ENCODE results near the gene FANK1. TPM values are rescaled to one million over a fixed set of nuclear protein-coding genes. Genes with fewer than 3 reads are reported as not detected.
"Not testable (repeated sequence)": the region's sequence is repeated elsewhere in the genome, so short reads cannot be mapped to it uniquely, and the experiment has no call there.

Gene FANK1
- total and polyA plus RNA-seq, 7 experiments from 2014 or later: 0.35 to 0.67 (median 0.37) TPM; not detected in 4

DNA sequence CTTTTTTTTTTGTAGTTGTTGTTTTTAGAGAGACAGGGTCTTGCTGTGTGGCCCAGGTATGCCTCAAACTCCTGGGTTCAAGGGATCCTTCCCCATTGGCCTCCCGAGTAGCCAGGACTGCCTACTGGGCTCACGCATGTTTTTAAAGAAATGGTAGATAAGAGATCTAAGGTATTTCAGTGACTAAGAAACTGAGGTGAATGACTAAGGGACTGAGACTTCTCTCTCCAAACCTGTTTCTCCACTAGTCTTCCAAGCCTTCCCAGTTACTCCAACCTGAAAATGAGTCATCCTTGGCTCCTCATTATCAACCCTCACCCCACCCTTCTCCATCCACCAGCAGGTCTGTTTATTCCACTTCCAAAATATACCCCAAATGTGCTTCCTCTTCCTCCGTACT lies 4.6 kb downstream of the FANK1 start:
- H3K36me3 Mint-ChIP-seq; H3K9me3 ChIP-seq (ENCODE audit: control insufficient read depth in 2 of 3, low read length in 3 of 3); POLR2A ChIA-PET; H3K4me1 Mint-ChIP-seq; H3K36me3 ChIP-seq (ENCODE audit: control insufficient read depth in 2 of 3, insufficient read depth in 3 of 3, low read length in 3 of 3); CTCF ChIA-PET; H3K27ac Mint-ChIP-seq; H3K27me3 ChIP-seq (ENCODE audit: control insufficient read depth in 2 of 2, insufficient read depth in 2 of 2, low read length in 2 of 2); DNase-seq; H3K4me3 ChIP-seq (ENCODE audit: low read length); H3K27ac ChIP-seq (ENCODE audit: low read depth, low read length); ATAC-seq; H3K4me1 ChIP-seq (ENCODE audit: control insufficient read depth in 2 of 2, insufficient read depth in 2 of 2, low read length in 2 of 2); intact Hi-C loops (cut with micrococcal nuclease); H3K4me3 Mint-ChIP-seq: not testable (repeated sequence)
- peaks cover 0 to 18% (median 6%) of the 10 kb centered on the region in 5 donors for H3K27me3 Mint-ChIP-seq
- H3K9me3 Mint-ChIP-seq: peaks cover 0 to 15% (median 3%) of the 10 kb centered on the region in 11 donors

DNA sequence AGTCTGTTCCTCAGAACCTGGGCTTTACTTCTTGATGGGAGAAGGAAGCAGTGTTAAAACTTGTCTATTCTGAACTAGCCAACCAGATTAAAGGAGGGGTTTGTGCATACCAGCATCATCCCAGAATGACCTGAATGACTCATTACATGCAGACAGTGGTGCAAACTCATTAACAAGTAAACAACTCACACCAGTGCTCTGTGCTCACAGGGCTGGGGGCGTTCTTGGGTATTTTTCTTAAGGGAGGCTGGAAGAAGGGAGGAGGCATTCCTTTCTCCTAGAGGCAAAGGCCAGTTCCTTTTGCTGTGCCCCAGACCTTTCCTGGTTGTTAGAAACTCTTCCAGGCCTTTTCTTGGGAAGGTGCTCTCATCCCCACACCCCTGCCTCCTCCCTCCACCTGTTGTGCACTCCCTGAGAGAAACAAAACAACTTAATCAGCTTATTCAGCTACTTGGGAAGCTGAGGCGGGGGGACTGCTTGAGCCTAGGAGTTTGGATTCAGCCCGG lies 6.8 kb downstream of the FANK1 start:
- H3K9me3 Mint-ChIP-seq; H3K36me3 ChIP-seq (ENCODE audit: control insufficient read depth in 2 of 3, insufficient read depth in 3 of 3, low read length in 3 of 3); H3K27ac ChIP-seq (ENCODE audit: low read depth, low read length); H3K36me3 Mint-ChIP-seq; H3K4me1 ChIP-seq (ENCODE audit: control insufficient read depth in 2 of 2, insufficient read depth in 2 of 2, low read length in 2 of 2); DNase-seq; POLR2A ChIA-PET; H3K27ac Mint-ChIP-seq; ATAC-seq; H3K4me1 Mint-ChIP-seq; intact Hi-C loops (cut with micrococcal nuclease); H3K9me3 ChIP-seq (ENCODE audit: control insufficient read depth in 2 of 3, low read length in 3 of 3); H3K4me3 ChIP-seq (ENCODE audit: low read length); H3K4me3 Mint-ChIP-seq; H3K27me3 ChIP-seq (ENCODE audit: control insufficient read depth in 2 of 2, insufficient read depth in 2 of 2, low read length in 2 of 2); CTCF ChIA-PET: not testable (repeated sequence)
- H3K27me3 Mint-ChIP-seq: peaks cover 0 to 11% (median 9%) of the 10 kb centered on the region in 5 donors

- intact Hi-C loops (cut with micrococcal nuclease); H3K27me3 ChIP-seq (ENCODE audit: control insufficient read depth in 2 of 2, insufficient read depth in 2 of 2, low read length in 2 of 2); H3K4me1 ChIP-seq (ENCODE audit: control insufficient read depth in 2 of 2, insufficient read depth in 2 of 2, low read length in 2 of 2); H3K4me1 Mint-ChIP-seq; H3K36me3 ChIP-seq (ENCODE audit: control insufficient read depth in 2 of 3, insufficient read depth in 3 of 3, low read length in 3 of 3); POLR2A ChIA-PET; H3K36me3 Mint-ChIP-seq; H3K9me3 Mint-ChIP-seq; CTCF ChIA-PET; H3K9me3 ChIP-seq (ENCODE audit: control insufficient read depth in 2 of 3, low read length in 3 of 3); H3K27ac ChIP-seq (ENCODE audit: low read depth, low read length); H3K4me3 Mint-ChIP-seq; DNase-seq; H3K4me3 ChIP-seq (ENCODE audit: low read length); ATAC-seq: not testable (repeated sequence)
- Mint-ChIP-seq H3K27me3 (peaks cover 0 to 11% (median 6%) of the 10 kb centered on the region in 5 donors), H3K27ac (peak overlapping the region in 1 of 9 donors; percentile 44)
Measured at GRCh38 chr10:125905069-125905994, 9.0 kb downstream of the FANK1 start.

DNA sequence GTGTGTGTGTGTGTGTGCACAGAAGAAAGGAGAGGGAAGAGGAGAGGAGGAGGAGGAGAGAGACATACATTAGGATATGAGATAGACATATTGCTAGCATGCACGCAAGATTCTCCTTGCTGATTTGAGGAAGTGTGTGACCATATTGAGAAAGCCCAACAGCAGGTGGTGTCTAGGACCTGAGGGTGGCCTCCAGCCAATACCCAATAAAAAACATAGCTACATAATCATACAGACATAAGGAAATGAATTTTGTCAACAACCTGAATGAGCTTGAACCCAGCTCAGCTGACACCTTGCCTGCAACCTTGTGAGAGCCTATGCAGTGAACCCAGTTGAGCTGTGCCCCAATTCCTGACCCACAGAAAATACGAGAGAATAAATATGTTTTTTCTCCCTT lies 11.2 kb downstream of the FANK1 start:
- DNase-seq; POLR2A ChIA-PET; H3K27me3 ChIP-seq (ENCODE audit: control insufficient read depth in 2 of 2, insufficient read depth in 2 of 2, low read length in 2 of 2); H3K36me3 ChIP-seq (ENCODE audit: control insufficient read depth in 2 of 3, insufficient read depth in 3 of 3, low read length in 3 of 3); H3K27me3 Mint-ChIP-seq; H3K4me3 ChIP-seq (ENCODE audit: low read length); H3K4me1 ChIP-seq (ENCODE audit: control insufficient read depth in 2 of 2, insufficient read depth in 2 of 2, low read length in 2 of 2); H3K36me3 Mint-ChIP-seq; H3K4me1 Mint-ChIP-seq; H3K4me3 Mint-ChIP-seq; H3K27ac ChIP-seq (ENCODE audit: low read depth, low read length); H3K9me3 ChIP-seq (ENCODE audit: control insufficient read depth in 2 of 3, low read length in 3 of 3); intact Hi-C loops (cut with micrococcal nuclease); H3K27ac Mint-ChIP-seq; CTCF ChIA-PET; ATAC-seq; H3K9me3 Mint-ChIP-seq: not testable (repeated sequence)

- H3K4me1 Mint-ChIP-seq; H3K27me3 Mint-ChIP-seq; H3K27ac Mint-ChIP-seq; H3K27me3 ChIP-seq (ENCODE audit: control insufficient read depth in 2 of 2, insufficient read depth in 2 of 2, low read length in 2 of 2); ATAC-seq; intact Hi-C loops (cut with micrococcal nuclease); H3K9me3 ChIP-seq (ENCODE audit: control insufficient read depth in 2 of 3, low read length in 3 of 3); H3K36me3 Mint-ChIP-seq; H3K4me3 ChIP-seq (ENCODE audit: low read length); H3K4me1 ChIP-seq (ENCODE audit: control insufficient read depth in 2 of 2, insufficient read depth in 2 of 2, low read length in 2 of 2); DNase-seq; CTCF ChIA-PET; POLR2A ChIA-PET; H3K9me3 Mint-ChIP-seq; H3K27ac ChIP-seq (ENCODE audit: low read depth, low read length); H3K4me3 Mint-ChIP-seq; H3K36me3 ChIP-seq (ENCODE audit: control insufficient read depth in 2 of 3, insufficient read depth in 3 of 3, low read length in 3 of 3): not testable (repeated sequence)
Measured at GRCh38 chr10:125908813-125909212, 12.4 kb downstream of the FANK1 start.

- H3K4me1 Mint-ChIP-seq; H3K4me3 ChIP-seq (ENCODE audit: low read length); H3K36me3 Mint-ChIP-seq; H3K36me3 ChIP-seq (ENCODE audit: control insufficient read depth in 2 of 3, insufficient read depth in 3 of 3, low read length in 3 of 3); H3K27me3 Mint-ChIP-seq; ATAC-seq; CTCF ChIA-PET; H3K9me3 Mint-ChIP-seq; H3K4me3 Mint-ChIP-seq; H3K9me3 ChIP-seq (ENCODE audit: control insufficient read depth in 2 of 3, low read length in 3 of 3); H3K27ac Mint-ChIP-seq; H3K4me1 ChIP-seq (ENCODE audit: control insufficient read depth in 2 of 2, insufficient read depth in 2 of 2, low read length in 2 of 2); H3K27ac ChIP-seq (ENCODE audit: low read depth, low read length); intact Hi-C loops (cut with micrococcal nuclease); H3K27me3 ChIP-seq (ENCODE audit: control insufficient read depth in 2 of 2, insufficient read depth in 2 of 2, low read length in 2 of 2); POLR2A ChIA-PET; DNase-seq: not testable (repeated sequence)
Measured at GRCh38 chr10:125909491-125909890, 13.1 kb downstream of the FANK1 start.

DNA sequence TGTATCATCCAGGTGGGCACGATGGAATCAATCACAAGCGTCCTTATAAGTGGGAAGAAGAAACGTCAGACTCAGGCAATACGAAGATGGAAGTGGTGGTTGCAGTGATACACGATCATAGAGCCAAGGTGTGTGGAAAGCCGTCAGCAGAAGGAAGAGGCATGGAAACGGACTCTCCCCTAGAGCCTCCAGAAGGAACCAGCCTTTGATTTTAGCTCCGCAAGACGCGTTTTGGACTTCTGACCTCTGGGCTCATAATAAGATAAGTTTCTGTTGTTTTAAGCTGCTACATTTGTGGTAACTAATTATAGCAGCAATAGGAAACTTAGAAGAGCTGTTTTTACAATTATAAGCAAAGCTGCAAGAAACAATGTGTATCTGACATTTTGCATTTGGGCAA lies 14.8 kb downstream of the FANK1 start:
- no peak overlapping the region for H3K4me3 Mint-ChIP-seq
- no peaks in the 10 kb centered on the region for H3K4me1 ChIP-seq (ENCODE audit: control insufficient read depth in 2 of 2, insufficient read depth in 2 of 2, low read length in 2 of 2)
- H3K9me3 ChIP-seq (ENCODE audit: control insufficient read depth in 2 of 3, low read length in 3 of 3): no peaks in the 10 kb centered on the region
- H3K27me3 ChIP-seq (ENCODE audit: control insufficient read depth in 2 of 2, insufficient read depth in 2 of 2, low read length in 2 of 2): no peaks in the 10 kb centered on the region
- intact Hi-C loops (cut with micrococcal nuclease): no loop called here
- H3K27me3 Mint-ChIP-seq: peaks cover 0 to 8% (median 4%) of the 10 kb centered on the region in 5 donors
- H3K27ac Mint-ChIP-seq: no peak overlapping the region
- ChIA-PET POLR2A (no interaction called here), CTCF (no interaction called here)
- H3K9me3 Mint-ChIP-seq: peaks cover 0 to 3% (median 0%) of the 10 kb centered on the region in 11 donors
- H3K36me3 Mint-ChIP-seq: no peaks in the 10 kb centered on the region
- ATAC-seq (no peak), DNase-seq (no peak)
- no peaks in the 10 kb centered on the region for H3K4me1 Mint-ChIP-seq
- H3K36me3 ChIP-seq (ENCODE audit: control insufficient read depth in 2 of 3, insufficient read depth in 3 of 3, low read length in 3 of 3): no peaks in the 10 kb centered on the region
- H3K27ac ChIP-seq (ENCODE audit: low read depth, low read length): no peak overlapping the region
- no peak overlapping the region for H3K4me3 ChIP-seq (ENCODE audit: low read length)
